Neuron (in vitro differentiated cells): ENCODE data around the gene ABCC6.

Experiments
- H2AFZ ChIP-seq: one replicate; pipeline ENCODE4 v1.6.1; 2013; ENCODE audit warnings: low read depth, mild to moderate bottlenecking, inconsistent platforms, low read length, moderate library complexity
- H3K27me3 ChIP-seq: one replicate; pipeline ENCODE4 v1.6.1; 2013; ENCODE audit warnings: low read length; ENCODE audit not compliant: insufficient read depth
- H3K36me3 ChIP-seq: one replicate; pipeline ENCODE4 v1.6.1; 2013; ENCODE audit warnings: low read length; ENCODE audit not compliant: insufficient read depth
- H3K4me1 ChIP-seq: one replicate; pipeline ENCODE4 v1.6.1; 2013; ENCODE audit warnings: low read length; ENCODE audit not compliant: insufficient read depth
- H3K4me3 ChIP-seq: 2 replicates; pipeline ENCODE4 v1.5.1; 2013; ENCODE audit warnings: mild to moderate bottlenecking, low read length, moderate library complexity
- H3K9me3 ChIP-seq: one replicate; pipeline ENCODE4 v1.6.1; 2013; ENCODE audit warnings: low read length

The ABCC6 gene

DNA sequence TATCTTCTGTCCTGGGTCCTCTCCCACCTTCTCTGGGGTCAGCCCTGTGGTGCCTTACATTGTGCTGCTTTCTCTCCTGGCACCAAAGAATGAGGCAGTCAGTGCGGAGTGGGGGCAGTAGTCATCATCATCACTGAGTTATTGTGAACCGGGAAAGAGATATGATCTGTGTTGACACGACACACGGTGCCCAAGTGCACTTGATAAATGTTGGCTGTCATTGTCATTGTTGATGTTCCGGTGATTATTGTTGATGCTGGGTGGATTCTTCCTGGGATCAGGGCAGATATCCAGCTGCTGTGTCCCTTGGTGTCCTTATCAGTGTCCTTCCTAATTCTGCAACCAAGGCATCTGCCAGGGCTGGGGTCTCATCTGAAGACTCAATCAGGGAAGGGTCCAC, 121.7 kb downstream of the ABCC6 start:
- Histone ChIP-seq H3K36me3 (no peaks in the 10 kb centered on the region), H3K4me3 (no peak overlapping the region), H3K9me3 (no peaks in the 10 kb centered on the region), H3K27me3 (no peaks in the 10 kb centered on the region), H2AFZ (no peak overlapping the region), H3K4me1 (peaks cover 2% of the 10 kb centered on the region)

DNA sequence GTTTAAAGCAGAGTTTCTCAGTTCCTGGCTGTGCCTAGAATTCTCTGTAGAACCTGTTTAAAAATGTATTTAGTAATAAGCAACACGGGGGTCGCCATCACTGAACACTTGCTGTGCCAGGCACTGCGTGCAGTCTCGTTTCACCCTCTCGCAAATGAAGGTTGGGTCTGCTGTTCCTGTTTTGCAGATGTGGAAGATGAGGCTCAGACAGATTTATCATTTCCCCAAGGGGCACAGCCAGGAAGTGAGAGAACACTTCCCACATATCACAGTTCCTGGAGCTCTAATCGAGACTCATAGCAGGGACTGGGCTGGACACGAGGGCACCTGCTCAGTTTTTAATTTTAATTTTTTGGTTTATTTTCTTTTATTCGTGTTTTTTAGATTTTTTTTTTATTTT, 122.7 kb downstream of the ABCC6 start:
- Histone ChIP-seq H3K36me3 (no peaks in the 10 kb centered on the region), H3K4me1 (peaks cover 7% of the 10 kb centered on the region), H3K27me3 (no peaks in the 10 kb centered on the region), H3K4me3 (no peak overlapping the region), H3K9me3 (no peaks in the 10 kb centered on the region), H2AFZ (no peak overlapping the region)

DNA sequence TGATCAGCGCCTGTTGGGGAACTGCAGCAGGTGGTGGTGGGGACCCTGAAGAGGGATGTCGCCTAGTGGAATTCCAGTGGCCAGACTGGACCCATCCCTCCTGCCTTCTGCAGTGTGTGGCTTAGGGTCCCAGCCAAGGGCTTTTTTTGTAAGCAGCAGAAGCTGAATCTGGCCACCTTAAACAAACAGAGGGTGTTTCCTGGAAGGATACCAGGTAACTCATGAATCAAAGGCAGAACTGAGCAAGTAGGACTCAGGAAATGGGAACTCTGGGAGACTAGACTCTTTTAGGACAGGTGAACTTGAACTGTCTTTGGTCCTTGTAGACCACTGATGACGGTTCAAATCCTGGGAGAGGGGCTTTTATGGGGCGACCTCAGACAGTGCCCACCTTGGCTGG, 124.0 kb downstream of the ABCC6 start:
- Histone ChIP-seq H3K4me1 (peaks cover 7% of the 10 kb centered on the region), H3K36me3 (no peaks in the 10 kb centered on the region), H2AFZ (no peak overlapping the region), H3K27me3 (no peaks in the 10 kb centered on the region), H3K9me3 (no peaks in the 10 kb centered on the region), H3K4me3 (no peak overlapping the region)
